ENCODE measurements around the gene SARM1. TPM values are rescaled to one million over a fixed set of nuclear protein-coding genes. Genes with fewer than 3 reads are reported as not detected.

SARM1 gene
- total RNA-seq, 6 donors from 2014 or later, result 10.3 to 33.5 (median 13.9) TPM

- DNase-seq, result no peak
- peaks cover 7 to 72% (median 33%) of the 10 kb centered on the region in 4 donors for H3K36me3 ChIP-seq
- peaks cover 0 to 4% (median 0%) of the 10 kb centered on the region in 4 donors for H3K4me1 ChIP-seq
- H3K27ac ChIP-seq, result no peak overlapping the region
- ATAC-seq (ENCODE audit: low FRiP score in 2 of 2), result no peak
- no peaks in the 10 kb centered on the region for H3K9me3 ChIP-seq
- TF ChIP-seq POLR2AphosphoS5 (IDR thresholded peaks at IDR 0.05) (no peak), CTCF (IDR thresholded peaks at IDR 0.05) (no peak), POLR2A (IDR thresholded peaks at IDR 0.05) (no peak), EP300 (IDR thresholded peaks at IDR 0.05) (no peak)
- WGBS, 2 donors, result 100% methylated on average over 1 of the region's 1 CpG
- H3K4me3 ChIP-seq, result no peak overlapping the region
- no peaks in the 10 kb centered on the region for H3K27me3 ChIP-seq
These were observed 19.5 kb downstream of the SARM1 start for GRCh38 chr17:28390984-28391383.

- Histone ChIP-seq H3K27ac (no peak overlapping the region), H3K4me1 (peaks cover 0 to 3% (median 0%) of the 10 kb centered on the region in 4 donors), H3K36me3 (peaks cover 7 to 76% (median 35%) of the 10 kb centered on the region in 4 donors), H3K4me3 (no peak overlapping the region), H3K9me3 (no peaks in the 10 kb centered on the region), H3K27me3 (no peaks in the 10 kb centered on the region)
- DNase-seq (no peak), ATAC-seq (ENCODE audit: low FRiP score in 2 of 2) (no peak)
- TF ChIP-seq POLR2AphosphoS5 (IDR thresholded peaks at IDR 0.05) (no peak), POLR2A (IDR thresholded peaks at IDR 0.05) (no peak), EP300 (IDR thresholded peaks at IDR 0.05) (no peak), CTCF (IDR thresholded peaks at IDR 0.05) (no peak)
- WGBS, 2 donors, result 50% methylated on average over 2 of the region's 2 CpGs
These were observed 19.9 kb downstream of the SARM1 start for GRCh38 chr17:28391401-28391800.

- ATAC-seq (ENCODE audit: low FRiP score in 2 of 2) (peak in 1 of 2 donors; percentile 82), DNase-seq (no peak)
- peaks cover 7 to 81% (median 38%) of the 10 kb centered on the region in 4 donors for H3K36me3 ChIP-seq
- H3K27ac ChIP-seq, result no peak overlapping the region
- H3K4me1 ChIP-seq, result peaks cover 0 to 2% (median 0%) of the 10 kb centered on the region in 4 donors
- no peaks in the 10 kb centered on the region for H3K27me3 ChIP-seq
- H3K9me3 ChIP-seq, result no peaks in the 10 kb centered on the region
- no peak overlapping the region for H3K4me3 ChIP-seq
- TF ChIP-seq CTCF (IDR thresholded peaks at IDR 0.05) (no peak), EP300 (IDR thresholded peaks at IDR 0.05) (no peak), POLR2AphosphoS5 (IDR thresholded peaks at IDR 0.05) (no peak), POLR2A (IDR thresholded peaks at IDR 0.05) (no peak)
- WGBS, 2 donors, result 81 to 85% methylated on average over 10 of the region's 10 CpGs
These were observed 21.0 kb downstream of the SARM1 start for GRCh38 chr17:28392491-28392890.

- no peak for ATAC-seq (ENCODE audit: low FRiP score in 2 of 2)
These were observed 23.0 kb downstream of the SARM1 start for GRCh38 chr17:28394337-28395116.

More at GRCh38 chr17:28394337-28395116, 23.0 kb downstream of the SARM1 start:
- Histone ChIP-seq H3K9me3 (no peaks in the 10 kb centered on the region), H3K36me3 (peaks cover 7 to 81% (median 26%) of the 10 kb centered on the region in 4 donors), H3K27me3 (no peaks in the 10 kb centered on the region), H3K27ac (no peak overlapping the region), H3K4me3 (no peak overlapping the region), H3K4me1 (peaks cover 0 to 3% (median 0%) of the 10 kb centered on the region in 4 donors)
- TF ChIP-seq POLR2A (IDR thresholded peaks at IDR 0.05), result no peak
- no peak for TF ChIP-seq POLR2AphosphoS5 (IDR thresholded peaks at IDR 0.05)
- no peak for TF ChIP-seq EP300 (IDR thresholded peaks at IDR 0.05)
- TF ChIP-seq CTCF (IDR thresholded peaks at IDR 0.05), result no peak
- WGBS, 2 donors, result 76 to 80% methylated on average over 7 of the region's 7 CpGs
- no peak for DNase-seq
